Measurements from ENCODE around the gene GHRL. TPM values are rescaled to one million over a fixed set of nuclear protein-coding genes. Genes with fewer than 3 reads are reported as not detected.

GHRL gene
- total and polyA plus RNA-seq, 7 donors, result 0.54 to 1.5 (median 0.71) TPM; not detected in 4

DNA sequence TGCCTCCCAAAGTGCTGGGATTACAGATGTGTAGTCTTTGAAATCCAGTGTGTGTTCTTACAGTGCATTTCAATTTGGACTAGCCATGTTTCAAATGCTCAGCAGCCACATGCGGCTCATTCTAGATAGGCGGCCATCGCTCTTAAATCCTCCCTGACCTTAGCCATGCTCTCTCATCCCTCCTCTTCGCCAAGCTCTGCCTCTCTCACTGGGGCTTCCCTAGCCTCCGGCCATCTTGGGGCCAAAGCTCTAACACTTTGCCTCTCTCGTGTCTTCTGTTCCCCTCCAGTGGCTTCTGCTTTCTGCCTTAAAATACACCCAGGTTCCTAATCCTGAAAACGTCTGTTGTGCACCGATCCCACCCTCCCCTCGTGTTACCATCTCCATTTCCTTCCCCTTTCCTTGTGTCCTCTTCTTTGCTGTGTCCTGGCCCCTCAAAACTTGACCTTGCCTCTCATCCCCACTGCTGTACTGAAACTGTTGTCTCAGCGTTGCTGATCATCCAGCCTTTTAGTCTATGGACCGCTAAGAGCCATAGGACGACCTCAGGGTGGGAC lies 1.4 kb upstream of the GHRL start:
- no peak for DNase-seq
- Histone ChIP-seq H3K27me3 (no peaks in the 10 kb centered on the region), H3K4me3 (no peak overlapping the region), H3K27ac (no peak overlapping the region), H3K4me1 (no peaks in the 10 kb centered on the region), H3K9me3 (no peaks in the 10 kb centered on the region), H3K36me3 (peaks cover 0 to 21% (median 4%) of the 10 kb centered on the region in 4 donors)
- TF ChIP-seq EP300 (IDR thresholded peaks at IDR 0.05) (no peak), POLR2A (IDR thresholded peaks at IDR 0.05) (no peak), POLR2AphosphoS5 (IDR thresholded peaks at IDR 0.05) (no peak)
- TF ChIP-seq, protein P1, sequence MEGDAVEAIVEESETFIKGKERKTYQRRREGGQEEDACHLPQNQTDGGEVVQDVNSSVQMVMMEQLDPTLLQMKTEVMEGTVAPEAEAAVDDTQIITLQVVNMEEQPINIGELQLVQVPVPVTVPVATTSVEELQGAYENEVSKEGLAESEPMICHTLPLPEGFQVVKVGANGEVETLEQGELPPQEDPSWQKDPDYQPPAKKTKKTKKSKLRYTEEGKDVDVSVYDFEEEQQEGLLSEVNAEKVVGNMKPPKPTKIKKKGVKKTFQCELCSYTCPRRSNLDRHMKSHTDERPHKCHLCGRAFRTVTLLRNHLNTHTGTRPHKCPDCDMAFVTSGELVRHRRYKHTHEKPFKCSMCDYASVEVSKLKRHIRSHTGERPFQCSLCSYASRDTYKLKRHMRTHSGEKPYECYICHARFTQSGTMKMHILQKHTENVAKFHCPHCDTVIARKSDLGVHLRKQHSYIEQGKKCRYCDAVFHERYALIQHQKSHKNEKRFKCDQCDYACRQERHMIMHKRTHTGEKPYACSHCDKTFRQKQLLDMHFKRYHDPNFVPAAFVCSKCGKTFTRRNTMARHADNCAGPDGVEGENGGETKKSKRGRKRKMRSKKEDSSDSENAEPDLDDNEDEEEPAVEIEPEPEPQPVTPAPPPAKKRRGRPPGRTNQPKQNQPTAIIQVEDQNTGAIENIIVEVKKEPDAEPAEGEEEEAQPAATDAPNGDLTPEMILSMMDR (IDR thresholded peaks at IDR 0.05), result no peak
- intact Hi-C loops (cut with DNase I), result no loop called here
- 83 to 93% methylated on average over 12 of the region's 12 CpGs for WGBS, 2 donors

DNA sequence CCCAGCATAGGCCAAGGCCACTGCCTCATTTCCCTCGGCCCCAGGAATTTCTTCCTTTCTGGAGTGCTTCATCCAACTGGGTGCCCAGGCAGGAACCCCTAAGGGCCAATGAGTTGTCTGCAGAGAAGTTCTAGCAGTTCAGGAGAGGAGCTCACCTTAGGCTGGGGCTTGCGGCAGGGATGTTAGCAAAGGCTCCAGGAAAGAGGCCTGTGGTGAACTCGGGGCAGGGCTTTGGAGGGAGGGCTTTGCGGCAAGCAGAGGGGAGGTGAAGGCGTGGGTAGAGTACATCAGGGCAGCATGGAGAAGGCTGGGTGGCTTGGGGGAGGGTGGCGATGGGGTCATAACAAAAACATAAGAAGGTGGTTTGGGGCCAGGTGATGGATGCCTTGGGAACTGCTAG lies 1.1 kb downstream of the GHRL start:
- 92 to 96% methylated on average over 6 of the region's 6 CpGs for WGBS, 2 donors
- H3K9me3 ChIP-seq, result no peaks in the 10 kb centered on the region
- no peak overlapping the region for H3K4me3 ChIP-seq
- intact Hi-C loops (cut with DNase I), result no loop called here
- no peak overlapping the region for H3K27ac ChIP-seq
- H3K4me1 ChIP-seq, result no peaks in the 10 kb centered on the region
- H3K36me3 ChIP-seq, result peaks cover 0 to 15% (median 7%) of the 10 kb centered on the region in 4 donors
- no peak for DNase-seq
- no peaks in the 10 kb centered on the region for H3K27me3 ChIP-seq
- TF ChIP-seq, protein P1 (IDR thresholded peaks at IDR 0.05), result no peak
- TF ChIP-seq POLR2AphosphoS5 (IDR thresholded peaks at IDR 0.05) (no peak), POLR2A (IDR thresholded peaks at IDR 0.05) (no peak), EP300 (IDR thresholded peaks at IDR 0.05) (no peak)

DNA sequence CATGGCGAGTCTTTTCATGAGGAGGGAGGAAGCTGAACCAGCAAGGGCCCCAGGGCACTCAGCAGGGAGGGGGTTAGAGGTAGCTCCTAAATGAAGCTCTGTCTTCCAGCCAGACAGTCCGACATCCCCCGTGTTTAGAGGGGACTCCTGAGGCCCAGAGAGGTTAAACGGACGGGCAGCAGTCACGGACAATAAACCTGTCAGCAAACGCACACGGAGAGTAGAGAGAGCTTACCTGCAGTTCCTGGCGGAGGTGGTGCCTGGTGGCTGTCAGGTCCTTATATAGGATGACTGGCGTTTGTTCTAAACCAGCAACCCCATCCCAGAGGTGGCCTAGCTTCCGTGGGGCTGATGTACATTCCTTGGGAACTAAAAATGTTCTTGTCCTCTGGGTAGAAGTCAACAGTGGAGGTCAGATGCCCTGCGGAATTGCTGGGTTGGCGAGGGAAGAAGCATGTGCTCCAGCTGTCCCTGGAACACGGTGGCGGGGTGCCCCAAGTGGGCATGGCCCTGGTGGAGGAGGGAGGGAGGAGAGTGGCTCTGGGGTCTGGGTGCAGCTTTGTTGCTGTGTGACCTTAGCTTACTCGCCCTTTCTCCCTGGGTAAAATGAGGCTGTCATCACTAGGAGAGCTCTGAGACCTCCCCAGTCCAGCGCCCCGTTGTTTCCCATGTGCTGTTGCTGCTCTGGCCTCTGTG lies 2.1 kb downstream of the GHRL start:
- DNase-seq, result no peak
- H3K27me3 ChIP-seq, result no peaks in the 10 kb centered on the region
- no peaks in the 10 kb centered on the region for H3K4me1 ChIP-seq
- TF ChIP-seq, protein P1 (IDR thresholded peaks at IDR 0.05), result no peak
- TF ChIP-seq POLR2AphosphoS5 (IDR thresholded peaks at IDR 0.05) (no peak), POLR2A (IDR thresholded peaks at IDR 0.05) (no peak), EP300 (IDR thresholded peaks at IDR 0.05) (no peak)
- no peak overlapping the region for H3K27ac ChIP-seq
- no peaks in the 10 kb centered on the region for H3K9me3 ChIP-seq
- no peak overlapping the region for H3K4me3 ChIP-seq
- WGBS, 2 donors, result 85 to 91% methylated on average over 18 of the region's 18 CpGs
- peaks cover 0 to 18% (median 11%) of the 10 kb centered on the region in 4 donors for H3K36me3 ChIP-seq
- intact Hi-C loops (cut with DNase I), result no loop called here

DNA sequence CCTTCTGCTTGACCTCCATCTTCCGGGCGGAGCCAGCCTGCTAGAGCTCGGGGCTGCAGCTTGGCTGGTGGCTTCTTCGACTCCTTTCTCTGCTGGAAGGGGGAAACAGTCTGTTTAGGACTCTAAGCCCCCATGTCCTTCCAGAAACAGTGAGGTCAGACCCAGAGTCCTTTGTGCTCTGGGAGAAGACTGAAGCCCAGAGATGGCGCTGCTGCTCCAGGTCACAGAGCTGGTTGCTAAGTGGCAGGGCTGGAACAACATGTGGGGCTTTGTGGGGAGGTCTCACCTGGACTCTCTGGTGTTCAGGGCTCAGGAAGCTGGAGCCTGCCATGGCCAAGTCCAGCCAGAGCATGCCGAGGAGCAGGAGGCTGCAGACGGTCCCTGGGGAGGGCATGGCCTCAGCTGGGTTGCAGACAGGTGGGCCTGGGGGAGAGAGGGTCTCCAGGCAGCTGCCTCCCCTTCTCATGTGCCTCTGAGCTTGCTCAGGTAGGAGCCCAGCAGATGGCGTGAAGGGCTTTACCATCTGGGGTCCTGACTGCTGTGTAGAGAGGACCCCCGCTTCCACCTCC lies 2.9 kb downstream of the GHRL start:
- Histone ChIP-seq H3K27ac (no peak overlapping the region), H3K27me3 (no peaks in the 10 kb centered on the region), H3K4me3 (no peak overlapping the region), H3K9me3 (no peaks in the 10 kb centered on the region), H3K36me3 (peaks cover 0 to 22% (median 13%) of the 10 kb centered on the region in 4 donors), H3K4me1 (no peaks in the 10 kb centered on the region)
- TF ChIP-seq EP300 (IDR thresholded peaks at IDR 0.05), result no peak
- TF ChIP-seq POLR2AphosphoS5 (IDR thresholded peaks at IDR 0.05), result no peak
- TF ChIP-seq POLR2A (IDR thresholded peaks at IDR 0.05), result no peak
- TF ChIP-seq, protein P1 (IDR thresholded peaks at IDR 0.05), result no peak
- DNase-seq, result no peak
- 92% methylated on average over 9 of the region's 9 CpGs for WGBS, 2 donors
- intact Hi-C loops (cut with DNase I), result no loop called here

All from sigmoid colon (tissue), 7 donors.